Measurements from ENCODE around the gene UNC45A. TPM values are rescaled to one million over a fixed set of nuclear protein-coding genes. Genes with fewer than 3 reads are reported as not detected.
A peak's percentile ranks its signal among the peaks of the same experiment; 100 is the strongest.

The UNC45A gene
- total and polyA plus RNA-seq, 2 of the 13 experiments (the other 11 are each of a cell fraction or from before 2014, with no cell fraction given), result 33.8 to 39.7 TPM

- TF ChIP-seq ZNF646 (CRISPR knock-in tag; IDR thresholded peaks at IDR 0.05) (no peak), SNAPC4 (CRISPR knock-in tag; IDR thresholded peaks at IDR 0.05) (no peak), ZNF256 (CRISPR knock-in tag; conservative IDR thresholded peaks at IDR 0.05) (peak; percentile 90; the same call in 1 of the 2 replicates), PAX8 (CRISPR knock-in tag; IDR thresholded peaks at IDR 0.05; ENCODE audit: borderline replicate concordance) (no peak), ZNF337 (CRISPR knock-in tag; IDR thresholded peaks at IDR 0.05; ENCODE audit: borderline replicate concordance, low read depth) (no peak), ZNF557 (CRISPR knock-in tag; IDR thresholded peaks at IDR 0.05) (0 out of 2 replicates have a peak, but pooled peaks have one; percentile 29), JARID2 (CRISPR knock-in tag; IDR thresholded peaks at IDR 0.05; ENCODE audit: insufficient replicate concordance) (no peak), ZEB1 (IDR thresholded peaks at IDR 0.05; ENCODE audit: insufficient replicate concordance, low read depth) (no peak), NFIC (IDR thresholded peaks at IDR 0.05; ENCODE audit: low read length) (no peak), ZNF276 (CRISPR knock-in tag; IDR thresholded peaks at IDR 0.05; ENCODE audit: low read depth) (no peak), IRF1 (CRISPR knock-in tag; IDR thresholded peaks at IDR 0.05; ENCODE audit: low read depth) (no peak), ZNF720 (CRISPR knock-in tag; IDR thresholded peaks at IDR 0.05) (no peak), JDP2 (CRISPR knock-in tag; IDR thresholded peaks at IDR 0.05; ENCODE audit: borderline replicate concordance) (no peak), ZNF678 (CRISPR knock-in tag; IDR thresholded peaks at IDR 0.05) (no peak)
Observed at GRCh38 chr15:90954712-90955623, 19.9 kb downstream of the UNC45A start, which contains the start of gene RCCD1 (continued).

Measured in HepG2 (cell line).